ENCODE data around the gene KDM4B.
"Not testable (repeated sequence)": the region's sequence is repeated elsewhere in the genome, so short reads cannot be mapped to it uniquely, and the experiment has no call there.

GRCh38 chr19:5164845-5165696, 196.2 kb downstream of the KDM4B start:
- TF ChIP-seq TCF12 (IDR thresholded peaks at IDR 0.05); TAF1 (IDR thresholded peaks at IDR 0.05; ENCODE audit: borderline replicate concordance, low read depth, low read length); NFIC (IDR thresholded peaks at IDR 0.05; ENCODE audit: borderline replicate concordance); USF1 (IDR thresholded peaks at IDR 0.05; ENCODE audit: borderline replicate concordance, low read depth); MXI1 (IDR thresholded peaks at IDR 0.05; ENCODE audit: low read depth, low read length); EZH2phosphoT487 (IDR thresholded peaks at IDR 0.05; ENCODE audit: borderline replicate concordance, low read depth): not testable (repeated sequence)
- TF ChIP-seq, protein P1, sequence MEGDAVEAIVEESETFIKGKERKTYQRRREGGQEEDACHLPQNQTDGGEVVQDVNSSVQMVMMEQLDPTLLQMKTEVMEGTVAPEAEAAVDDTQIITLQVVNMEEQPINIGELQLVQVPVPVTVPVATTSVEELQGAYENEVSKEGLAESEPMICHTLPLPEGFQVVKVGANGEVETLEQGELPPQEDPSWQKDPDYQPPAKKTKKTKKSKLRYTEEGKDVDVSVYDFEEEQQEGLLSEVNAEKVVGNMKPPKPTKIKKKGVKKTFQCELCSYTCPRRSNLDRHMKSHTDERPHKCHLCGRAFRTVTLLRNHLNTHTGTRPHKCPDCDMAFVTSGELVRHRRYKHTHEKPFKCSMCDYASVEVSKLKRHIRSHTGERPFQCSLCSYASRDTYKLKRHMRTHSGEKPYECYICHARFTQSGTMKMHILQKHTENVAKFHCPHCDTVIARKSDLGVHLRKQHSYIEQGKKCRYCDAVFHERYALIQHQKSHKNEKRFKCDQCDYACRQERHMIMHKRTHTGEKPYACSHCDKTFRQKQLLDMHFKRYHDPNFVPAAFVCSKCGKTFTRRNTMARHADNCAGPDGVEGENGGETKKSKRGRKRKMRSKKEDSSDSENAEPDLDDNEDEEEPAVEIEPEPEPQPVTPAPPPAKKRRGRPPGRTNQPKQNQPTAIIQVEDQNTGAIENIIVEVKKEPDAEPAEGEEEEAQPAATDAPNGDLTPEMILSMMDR (IDR thresholded peaks at IDR 0.05), result not testable (repeated sequence)
